ENCODE results near the gene CLRN1.

CLRN1 gene

DNA sequence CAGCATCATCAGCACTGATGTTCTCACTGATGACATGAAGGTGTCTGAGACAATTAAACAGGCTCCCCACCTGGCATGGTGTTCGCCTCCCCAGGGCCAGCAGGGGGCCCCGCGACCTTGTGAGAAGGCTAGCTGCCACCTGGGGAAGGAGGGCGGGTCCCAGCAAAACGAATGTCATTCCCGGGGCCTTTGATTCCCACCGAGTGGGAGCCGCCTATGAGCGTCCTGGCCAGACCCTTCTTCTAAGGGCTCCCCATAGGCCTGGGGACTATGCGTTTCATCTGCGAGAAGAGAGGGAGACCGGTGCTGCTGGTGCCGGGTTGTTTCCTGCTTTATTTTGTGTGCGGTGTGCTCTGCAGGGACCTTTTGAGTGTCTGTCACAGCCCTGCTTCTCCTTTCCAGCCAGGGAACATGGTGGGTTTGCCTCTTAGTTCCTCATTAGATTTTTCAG is 46.8 kb downstream of the CLRN1 start:
- no peaks in the 10 kb centered on the region for H3K9me3 ChIP-seq
- DNase-seq (ENCODE audit: low spot score in 2 of 2): peak; percentile 56 to 83
- H3K4me1 ChIP-seq: no peaks in the 10 kb centered on the region
- in situ Hi-C loops (cut with MboI; ENCODE audit: low sequenced_read_pairs): no loop called here
- 0 out of 2 replicates have a peak, but pooled peaks cover 7% of the 10 kb centered on the region for H3K27me3 ChIP-seq (ENCODE audit: low read depth)
- no peak overlapping the region for H3K4me3 ChIP-seq
- H3K36me3 ChIP-seq (replicated peaks): no peaks in the 10 kb centered on the region

DNA sequence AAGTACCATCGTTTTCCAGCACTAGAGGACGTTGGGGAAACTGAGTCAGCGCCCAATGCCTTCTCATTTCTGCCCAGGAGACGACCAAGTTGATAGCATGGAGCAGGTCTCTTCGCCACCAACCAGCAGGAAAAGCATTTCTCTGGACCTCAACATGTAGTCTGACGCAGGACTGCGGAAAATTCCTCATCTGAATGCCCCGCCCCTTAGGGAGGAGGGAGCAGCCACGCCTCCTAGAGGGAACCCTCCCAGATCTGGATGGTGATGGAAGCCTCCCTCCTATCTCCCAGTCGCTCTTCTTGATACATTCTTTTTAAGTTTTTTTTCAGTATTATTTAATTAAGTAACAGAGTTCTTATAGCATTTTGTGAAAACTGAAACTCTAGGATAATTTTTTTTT is 49.9 kb downstream of the CLRN1 start:
- Histone ChIP-seq H3K36me3 (replicated peaks) (no peaks in the 10 kb centered on the region), H3K9me3 (no peaks in the 10 kb centered on the region), H3K4me3 (no peak overlapping the region), H3K27me3 (ENCODE audit: low read depth) (peaks cover 27% of the 10 kb centered on the region), H3K4me1 (no peaks in the 10 kb centered on the region)
- peak; percentile 30 to 70 for DNase-seq (ENCODE audit: low spot score in 2 of 2)
- in situ Hi-C loops (cut with MboI; ENCODE audit: low sequenced_read_pairs): loop anchor here (25.0 kb wide), 1 partner anchor 215 kb away; no protein-coding TSS in a partner anchor

- no peak overlapping the region for H3K4me3 ChIP-seq
- no peaks in the 10 kb centered on the region for H3K4me1 ChIP-seq
- no peaks in the 10 kb centered on the region for H3K36me3 ChIP-seq (replicated peaks)
- in situ Hi-C loops (cut with MboI; ENCODE audit: low sequenced_read_pairs): loop anchor here (25.0 kb wide), 1 partner anchor 216 kb away; no protein-coding TSS in a partner anchor
- no peak for DNase-seq (ENCODE audit: low spot score in 2 of 2)
- H3K9me3 ChIP-seq: no peaks in the 10 kb centered on the region
- H3K27me3 ChIP-seq (ENCODE audit: low read depth): peaks cover 31% of the 10 kb centered on the region
Observed at GRCh38 chr3:150921209-150921608, 51.3 kb downstream of the CLRN1 start.

- Histone ChIP-seq H3K27me3 (ENCODE audit: low read depth) (peaks cover 31% of the 10 kb centered on the region), H3K36me3 (replicated peaks) (no peaks in the 10 kb centered on the region), H3K4me3 (no peak overlapping the region), H3K9me3 (no peaks in the 10 kb centered on the region), H3K4me1 (no peaks in the 10 kb centered on the region)
- DNase-seq (ENCODE audit: low spot score in 2 of 2): no peak
- in situ Hi-C loops (cut with MboI; ENCODE audit: low sequenced_read_pairs): loop anchor here (25.0 kb wide), 1 partner anchor 217 kb away; no protein-coding TSS in a partner anchor
Observed at GRCh38 chr3:150920236-150920635, 52.3 kb downstream of the CLRN1 start.

- no peaks in the 10 kb centered on the region for H3K36me3 ChIP-seq (replicated peaks)
- no peak for DNase-seq (ENCODE audit: low spot score in 2 of 2)
Observed at GRCh38 chr3:150917951-150918350, 54.6 kb downstream of the CLRN1 start.

GRCh38 chr3:150913133-150913922 is 59.2 kb downstream of the CLRN1 start:
- Histone ChIP-seq H3K4me3 (no peak overlapping the region), H3K27me3 (ENCODE audit: low read depth) (peaks cover 32% of the 10 kb centered on the region), H3K36me3 (replicated peaks) (no peaks in the 10 kb centered on the region), H3K4me1 (no peaks in the 10 kb centered on the region), H3K9me3 (no peaks in the 10 kb centered on the region)
- DNase-seq (ENCODE audit: low spot score in 2 of 2): no peak
- in situ Hi-C loops (cut with MboI; ENCODE audit: low sequenced_read_pairs): loop anchor here (25.0 kb wide), 1 partner anchor 224 kb away; no protein-coding TSS in a partner anchor

More at GRCh38 chr3:150917951-150918350, 54.6 kb downstream of the CLRN1 start:
- Histone ChIP-seq H3K27me3 (ENCODE audit: low read depth) (peaks cover 31% of the 10 kb centered on the region), H3K4me1 (no peaks in the 10 kb centered on the region), H3K4me3 (no peak overlapping the region), H3K9me3 (no peaks in the 10 kb centered on the region)
- in situ Hi-C loops (cut with MboI; ENCODE audit: low sequenced_read_pairs): loop anchor here (25.0 kb wide), 1 partner anchor 219 kb away; no protein-coding TSS in a partner anchor

- H3K4me3 ChIP-seq: no peak overlapping the region
- H3K36me3 ChIP-seq (replicated peaks): no peaks in the 10 kb centered on the region
- in situ Hi-C loops (cut with MboI; ENCODE audit: low sequenced_read_pairs): loop anchor here (25.0 kb wide), 1 partner anchor 225 kb away; no protein-coding TSS in a partner anchor
- peaks cover 30% of the 10 kb centered on the region for H3K27me3 ChIP-seq (ENCODE audit: low read depth)
- DNase-seq (ENCODE audit: low spot score in 2 of 2): no peak
- no peaks in the 10 kb centered on the region for H3K4me1 ChIP-seq
- no peaks in the 10 kb centered on the region for H3K9me3 ChIP-seq
Observed at GRCh38 chr3:150912501-150912900, 60.0 kb downstream of the CLRN1 start.

- in situ Hi-C loops (cut with MboI; ENCODE audit: low sequenced_read_pairs): loop anchor here (25.0 kb wide), 1 partner anchor 226 kb away; no protein-coding TSS in a partner anchor
- no peaks in the 10 kb centered on the region for H3K9me3 ChIP-seq
- no peaks in the 10 kb centered on the region for H3K36me3 ChIP-seq (replicated peaks)
- peaks cover 33% of the 10 kb centered on the region for H3K27me3 ChIP-seq (ENCODE audit: low read depth)
- DNase-seq (ENCODE audit: low spot score in 2 of 2): no peak
- H3K4me3 ChIP-seq: no peak overlapping the region
- no peaks in the 10 kb centered on the region for H3K4me1 ChIP-seq
Observed at GRCh38 chr3:150911771-150912170, 60.8 kb downstream of the CLRN1 start.

DNA sequence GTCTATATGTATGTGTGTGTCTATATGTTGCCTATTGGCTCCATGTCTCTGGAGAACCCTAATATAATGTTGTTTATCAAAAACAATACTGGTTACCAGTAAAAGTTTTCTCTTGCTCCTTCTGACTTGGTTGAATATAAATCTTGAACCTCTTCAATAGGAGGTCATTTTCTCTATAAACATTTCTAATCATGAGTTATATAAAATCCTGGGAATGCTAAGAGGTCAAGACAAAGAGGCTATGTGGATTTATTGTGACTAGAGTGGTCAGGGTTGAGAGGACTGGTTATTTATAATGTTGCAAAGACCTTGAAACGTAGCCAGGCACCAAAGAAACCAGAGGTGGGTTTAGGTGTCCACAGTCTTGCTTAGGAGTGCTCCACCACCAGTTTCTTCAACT is 66.1 kb downstream of the CLRN1 start:
- no peak for DNase-seq (ENCODE audit: low spot score in 2 of 2)
- Histone ChIP-seq H3K27me3 (ENCODE audit: low read depth) (peaks cover 60% of the 10 kb centered on the region), H3K4me1 (no peaks in the 10 kb centered on the region), H3K4me3 (no peak overlapping the region), H3K36me3 (replicated peaks) (no peaks in the 10 kb centered on the region), H3K9me3 (no peaks in the 10 kb centered on the region)
- in situ Hi-C loops (cut with MboI; ENCODE audit: low sequenced_read_pairs): loop anchor here (25.0 kb wide), 1 partner anchor 231 kb away; no protein-coding TSS in a partner anchor

DNA sequence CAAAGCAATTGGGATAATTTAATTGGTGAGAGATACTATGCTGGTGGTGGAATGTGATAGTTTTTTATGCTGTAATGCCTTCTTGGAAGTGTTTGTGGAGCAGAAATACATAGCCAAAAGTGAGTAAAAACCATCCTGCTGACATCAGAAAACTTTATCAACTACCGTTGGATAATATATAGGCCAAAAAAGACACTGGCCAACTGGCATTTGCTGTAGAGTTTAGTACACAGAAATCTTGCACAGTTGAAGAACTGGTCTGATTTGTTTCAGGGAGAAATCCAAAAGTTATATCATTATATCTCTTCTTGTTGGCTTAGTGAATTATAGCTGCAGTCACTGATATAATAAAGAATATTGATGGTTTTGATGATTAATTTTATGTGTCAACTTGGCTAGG is 66.8 kb downstream of the CLRN1 start:
- Histone ChIP-seq H3K27me3 (ENCODE audit: low read depth) (peaks cover 54% of the 10 kb centered on the region), H3K4me3 (no peak overlapping the region), H3K4me1 (no peaks in the 10 kb centered on the region), H3K9me3 (no peaks in the 10 kb centered on the region), H3K36me3 (replicated peaks) (no peaks in the 10 kb centered on the region)
- DNase-seq (ENCODE audit: low spot score in 2 of 2): no peak
- in situ Hi-C loops (cut with MboI; ENCODE audit: low sequenced_read_pairs): loop anchor here (25.0 kb wide), 1 partner anchor 232 kb away; no protein-coding TSS in a partner anchor

GRCh38 chr3:150905339-150905738 is 67.2 kb downstream of the CLRN1 start, which contains the start of gene MINDY4B:
Gene MINDY4B (minus strand): TSS chr3:150905439. CDS start chr3:150905439, 0 bp downstream.
- Histone ChIP-seq H3K36me3 (replicated peaks) (no peaks in the 10 kb centered on the region), H3K4me3 (no peak within 1 kb of the TSS), H3K4me1 (no peaks in the 10 kb centered on the region), H3K9me3 (no peaks in the 10 kb centered on the region), H3K27me3 (ENCODE audit: low read depth) (peaks cover 50% of the 10 kb centered on the region)
- in situ Hi-C loops (cut with MboI; ENCODE audit: low sequenced_read_pairs): loop anchor here (25.0 kb wide), 1 partner anchor 232 kb away; no protein-coding TSS in a partner anchor
- DNase-seq (ENCODE audit: low spot score in 2 of 2): no peak

- in situ Hi-C loops (cut with MboI; ENCODE audit: low sequenced_read_pairs): loop anchor here (25.0 kb wide), 1 partner anchor 234 kb away; no protein-coding TSS in a partner anchor
- Histone ChIP-seq H3K9me3 (no peaks in the 10 kb centered on the region), H3K36me3 (replicated peaks) (no peaks in the 10 kb centered on the region), H3K4me3 (no peak overlapping the region), H3K4me1 (no peaks in the 10 kb centered on the region), H3K27me3 (ENCODE audit: low read depth) (peaks cover 39% of the 10 kb centered on the region)
- no peak for DNase-seq (ENCODE audit: low spot score in 2 of 2)
Observed at GRCh38 chr3:150902988-150903387, 69.5 kb downstream of the CLRN1 start.

GRCh38 chr3:150901793-150902192 is 70.7 kb downstream of the CLRN1 start:
- no peaks in the 10 kb centered on the region for H3K4me1 ChIP-seq
- in situ Hi-C loops (cut with MboI; ENCODE audit: low sequenced_read_pairs): loop anchor here (25.0 kb wide), 1 partner anchor 236 kb away; no protein-coding TSS in a partner anchor
- H3K27me3 ChIP-seq (ENCODE audit: low read depth): peaks cover 31% of the 10 kb centered on the region
- no peak overlapping the region for H3K4me3 ChIP-seq
- no peak for DNase-seq (ENCODE audit: low spot score in 2 of 2)
- no peaks in the 10 kb centered on the region for H3K36me3 ChIP-seq (replicated peaks)
- no peaks in the 10 kb centered on the region for H3K9me3 ChIP-seq

DNA sequence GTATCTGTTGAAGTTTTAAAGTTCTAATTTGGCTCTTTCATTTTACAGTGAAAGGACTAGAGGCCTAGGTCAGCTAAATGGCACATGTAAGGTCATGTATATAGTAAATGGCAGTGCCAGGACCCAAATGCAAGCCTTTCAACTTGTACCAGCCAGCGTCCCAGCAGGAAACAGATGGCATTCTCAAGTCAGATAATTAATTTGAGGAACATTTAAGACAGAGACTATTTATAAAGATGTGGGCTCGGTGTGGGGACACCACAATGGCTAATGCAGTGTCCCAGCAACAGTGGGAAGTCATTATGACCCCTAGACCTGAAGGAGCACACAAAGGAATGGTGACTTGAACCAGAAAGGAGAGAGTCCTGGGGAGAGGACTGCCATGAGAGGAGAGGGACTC is 73.4 kb downstream of the CLRN1 start:
- H3K4me3 ChIP-seq: no peak overlapping the region
- peaks cover 13% of the 10 kb centered on the region for H3K27me3 ChIP-seq (ENCODE audit: low read depth)
- no peaks in the 10 kb centered on the region for H3K9me3 ChIP-seq
- no peaks in the 10 kb centered on the region for H3K4me1 ChIP-seq
- no peaks in the 10 kb centered on the region for H3K36me3 ChIP-seq (replicated peaks)
- no peak for DNase-seq (ENCODE audit: low spot score in 2 of 2)
- in situ Hi-C loops (cut with MboI; ENCODE audit: low sequenced_read_pairs): no loop called here

All from HAP-1 (cell line).